ENCODE data around the gene PRPF38B. TPM values are rescaled to one million over a fixed set of nuclear protein-coding genes. Genes with fewer than 3 reads are reported as not detected.

The PRPF38B gene
- total and polyA plus RNA-seq, 9 of the 15 experiments (the other 6 are each of a cell fraction or from before 2014, with no cell fraction given): 25.3 to 85.5 (median 66.4) TPM

DNA sequence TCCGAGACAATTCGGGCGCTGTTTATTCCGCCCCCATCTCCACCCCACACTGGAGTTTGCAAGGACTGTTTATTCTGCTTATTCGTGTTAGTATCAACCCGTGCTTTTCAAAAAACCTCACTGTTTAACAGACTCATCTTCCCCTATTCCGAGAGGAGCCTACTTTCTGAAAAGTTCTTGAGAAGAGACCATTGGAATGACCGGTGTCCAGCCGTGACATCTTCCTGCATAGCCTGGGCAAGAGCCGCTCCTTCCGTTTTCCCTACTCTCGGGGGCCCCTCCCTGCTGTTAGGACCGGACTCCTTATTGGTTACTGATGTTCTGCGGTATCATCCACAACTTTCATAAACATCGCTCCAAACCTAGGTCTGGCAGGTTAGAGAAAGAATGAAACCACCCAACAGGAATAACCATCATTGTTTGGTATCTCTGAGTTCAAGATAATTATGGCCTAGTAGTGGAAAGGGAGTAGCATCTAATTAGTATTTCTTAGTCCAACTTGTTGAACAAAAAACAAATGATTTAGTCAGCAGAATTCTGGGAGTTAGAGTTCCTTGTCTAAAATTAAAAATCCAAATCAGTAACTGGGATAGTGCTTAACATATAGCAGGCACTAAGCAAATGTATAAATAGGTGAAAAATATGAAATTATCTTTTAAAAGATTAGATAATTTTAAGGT is 55.2 kb downstream of the PRPF38B start (continued):
- TF ChIP-seq STAT5A (IDR thresholded peaks at IDR 0.05; ENCODE audit: borderline replicate concordance, low read length): no peak
- no peak for TF ChIP-seq SAP30 (IDR thresholded peaks at IDR 0.05; ENCODE audit: borderline replicate concordance, insufficient read depth, low read depth, low read length, poor library complexity, severe bottlenecking)
- no peak for TF ChIP-seq FOXM1 (IDR thresholded peaks at IDR 0.05; ENCODE audit: low read depth)
- TF ChIP-seq FOXM1 (CRISPR knock-in tag; IDR thresholded peaks at IDR 0.05; ENCODE audit: low read depth): no peak
- TF ChIP-seq HDAC1 (IDR thresholded peaks at IDR 0.05): no peak
- no peak for TF ChIP-seq MCM3 (IDR thresholded peaks at IDR 0.05)
- TF ChIP-seq NFE2L1 (tag; IDR thresholded peaks at IDR 0.05; ENCODE audit: borderline replicate concordance, low read depth): no peak
- TF ChIP-seq MYC (IDR thresholded peaks at IDR 0.05; ENCODE audit: low read depth, low read length): no peak; the same call in 1 of the 2 replicates
- no peak for TF ChIP-seq MYC (CRISPR knock-in tag; IDR thresholded peaks at IDR 0.05; ENCODE audit: borderline replicate concordance, low read depth)
- 0 out of 2 replicates have a peak, but pooled peaks have one; percentile 60 for TF ChIP-seq KLF10 (CRISPR knock-in tag; IDR thresholded peaks at IDR 0.05)
- no peak for TF ChIP-seq HIVEP1 (CRISPR knock-in tag; IDR thresholded peaks at IDR 0.05)
- TF ChIP-seq ETV1 (tag; conservative IDR thresholded peaks at IDR 0.05; ENCODE audit: low read depth): peak; percentile 49; the same call in 1 of the 2 replicates
- TF ChIP-seq, protein P1, sequence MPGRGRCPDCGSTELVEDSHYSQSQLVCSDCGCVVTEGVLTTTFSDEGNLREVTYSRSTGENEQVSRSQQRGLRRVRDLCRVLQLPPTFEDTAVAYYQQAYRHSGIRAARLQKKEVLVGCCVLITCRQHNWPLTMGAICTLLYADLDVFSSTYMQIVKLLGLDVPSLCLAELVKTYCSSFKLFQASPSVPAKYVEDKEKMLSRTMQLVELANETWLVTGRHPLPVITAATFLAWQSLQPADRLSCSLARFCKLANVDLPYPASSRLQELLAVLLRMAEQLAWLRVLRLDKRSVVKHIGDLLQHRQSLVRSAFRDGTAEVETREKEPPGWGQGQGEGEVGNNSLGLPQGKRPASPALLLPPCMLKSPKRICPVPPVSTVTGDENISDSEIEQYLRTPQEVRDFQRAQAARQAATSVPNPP (IDR thresholded peaks at IDR 0.05; ENCODE audit: borderline replicate concordance, insufficient read depth, insufficient read length): no peak
- TF ChIP-seq HCFC1 (IDR thresholded peaks at IDR 0.05; ENCODE audit: low read depth, low read length): no peak; the same call in 1 of the 2 replicates
- peak in 1 of 2 experiments; percentile 81; a peak in 3 of 4 replicates for TF ChIP-seq MAZ (CRISPR knock-in tag; conservative IDR thresholded peaks at IDR 0.05 in 1 of 2, IDR thresholded peaks at IDR 0.05 in 1 of 2)
- TF ChIP-seq, protein P2, sequence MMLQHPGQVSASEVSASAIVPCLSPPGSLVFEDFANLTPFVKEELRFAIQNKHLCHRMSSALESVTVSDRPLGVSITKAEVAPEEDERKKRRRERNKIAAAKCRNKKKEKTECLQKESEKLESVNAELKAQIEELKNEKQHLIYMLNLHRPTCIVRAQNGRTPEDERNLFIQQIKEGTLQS (IDR thresholded peaks at IDR 0.05): no peak
- TF ChIP-seq, protein P2 (CRISPR knock-in tag; conservative IDR thresholded peaks at IDR 0.05): peak; percentile 30; the same call in 1 of the 2 replicates
- TF ChIP-seq RAD51 (IDR thresholded peaks at IDR 0.05; ENCODE audit: borderline replicate concordance, low read depth): no peak
- TF ChIP-seq ZNF253 (CRISPR knock-in tag; conservative IDR thresholded peaks at IDR 0.05): no peak
- no peak for TF ChIP-seq DACH1 (IDR thresholded peaks at IDR 0.05; ENCODE audit: partially characterized antibody)
- no peak for TF ChIP-seq CTCFL (IDR thresholded peaks at IDR 0.05; ENCODE audit: borderline replicate concordance, insufficient read depth, low read depth, low read length, poor library complexity, severe bottlenecking)
- peak; percentile 24 for TF ChIP-seq NFYB (IDR thresholded peaks at IDR 0.05; ENCODE audit: extremely low read depth, insufficient read length)
- TF ChIP-seq HES1 (IDR thresholded peaks at IDR 0.05; ENCODE audit: low read depth): no peak
- no peak for TF ChIP-seq OTX1 (CRISPR knock-in tag; IDR thresholded peaks at IDR 0.05)

Measured in K562 (cell line).